Urothelium cell line (cell line): ENCODE data around the gene ZC3H4.
"Not testable (repeated sequence)": the region's sequence is repeated elsewhere in the genome, so short reads cannot be mapped to it uniquely, and the experiment has no call there.

Experiments
- DNase-seq: peaks from one replicate; pipeline ENCODE4 v3.0.0; 2011; ENCODE audit warnings: low spot score, mixed read lengths
- FAIRE-seq: peaks from 2 replicates; lab custom pipeline; 2011; peaks lifted over from hg19 to GRCh38; lab: Jason Lieb, UNC

The ZC3H4 gene

DNA sequence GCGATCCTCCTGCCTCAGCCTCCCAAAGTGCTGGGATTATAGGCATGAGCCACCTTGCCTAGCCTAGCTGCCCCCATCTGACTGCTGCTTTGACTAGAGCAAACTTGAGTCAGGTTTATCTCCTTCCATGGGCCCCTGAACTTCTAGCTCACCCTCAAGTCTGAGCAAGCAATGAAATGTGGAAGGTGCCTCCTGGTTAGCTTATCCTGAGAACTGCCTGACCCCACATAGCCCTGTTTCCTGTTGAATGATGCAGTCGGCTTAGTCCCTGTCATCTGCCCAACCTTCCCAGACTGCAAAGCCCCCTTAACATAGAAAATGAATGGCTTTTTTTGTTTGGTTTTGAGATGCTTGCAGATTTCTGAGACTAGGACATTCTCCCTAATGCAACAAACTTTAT, 56.2 kb downstream of the ZC3H4 start:
- FAIRE-seq (no peak), DNase-seq (no peak)

- no peak for FAIRE-seq
- DNase-seq, result no peak
These were observed 57.2 kb downstream of the ZC3H4 start for GRCh38 chr19:47056411-47056810.

GRCh38 chr19:47050562-47050961, 63.0 kb downstream of the ZC3H4 start:
- FAIRE-seq, DNase-seq: not testable (repeated sequence)

- FAIRE-seq (no peak), DNase-seq (no peak)
These were observed 64.3 kb downstream of the ZC3H4 start for GRCh38 chr19:47049307-47049700.

DNA sequence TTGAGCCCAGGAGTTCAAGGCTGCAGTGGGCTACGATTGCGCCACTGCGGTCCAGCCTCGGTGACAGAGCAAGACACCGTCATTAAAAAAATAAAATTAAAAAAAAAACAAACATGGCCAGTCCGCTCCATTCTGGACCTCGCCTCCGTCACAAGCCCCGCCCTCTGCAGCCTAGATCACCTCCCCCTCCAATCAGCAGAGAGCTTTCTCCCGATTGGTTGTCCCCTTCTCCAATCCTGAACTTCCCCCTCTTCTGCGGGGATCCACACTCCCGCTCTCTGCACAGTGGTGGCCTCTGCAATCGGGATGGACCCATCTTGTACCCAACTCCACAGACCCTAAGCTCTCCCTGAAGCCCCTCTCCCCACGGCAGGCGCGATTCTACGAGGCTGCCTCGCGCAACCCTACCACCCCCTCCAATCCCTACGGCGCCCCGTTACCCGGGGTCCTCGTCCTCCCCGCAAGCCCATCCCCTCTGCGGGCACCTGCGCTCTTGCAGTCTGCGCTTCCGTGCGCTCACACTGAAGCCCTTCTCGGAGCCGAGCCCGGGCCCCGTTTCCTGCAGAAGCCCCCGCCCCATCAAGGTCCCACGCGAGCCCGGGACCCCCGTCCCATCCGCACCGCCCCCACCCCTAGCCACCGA, 65.7 kb downstream of the ZC3H4 start:
- FAIRE-seq (peak; percentile 44), DNase-seq (peak; percentile 96)

- FAIRE-seq (no peak), DNase-seq (no peak)
These were observed 66.3 kb downstream of the ZC3H4 start for GRCh38 chr19:47047272-47047762.

- no peak for DNase-seq
These were observed 67.6 kb downstream of the ZC3H4 start for GRCh38 chr19:47045867-47046470.

GRCh38 chr19:47044946-47045866, 68.4 kb downstream of the ZC3H4 start:
- FAIRE-seq (no peak), DNase-seq (no peak)

More at GRCh38 chr19:47045867-47046470, 67.6 kb downstream of the ZC3H4 start:
- no peak for FAIRE-seq

DNA sequence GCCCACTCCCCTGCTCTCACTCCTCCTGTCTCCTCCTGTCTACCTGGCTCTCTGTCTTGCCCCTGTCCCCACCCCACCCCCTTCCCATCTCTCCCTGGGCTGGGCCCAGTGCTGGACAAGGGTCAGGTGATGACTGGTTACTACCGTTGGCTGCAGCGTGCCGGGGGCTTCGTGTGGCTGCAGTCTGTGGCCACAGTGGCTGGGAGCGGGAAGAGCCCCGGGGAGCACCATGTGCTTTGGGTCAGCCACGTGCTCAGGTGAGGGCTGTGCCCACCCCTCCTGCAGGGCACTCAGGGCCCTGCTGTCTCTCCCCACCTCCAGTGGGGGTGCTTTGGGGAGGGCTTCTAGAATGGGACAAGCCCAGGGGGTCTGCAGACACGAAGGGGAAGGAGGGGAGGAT, 72.7 kb downstream of the ZC3H4 start:
- DNase-seq (no peak), FAIRE-seq (no peak)

- FAIRE-seq, result no peak
- DNase-seq, result no peak
These were observed 74.2 kb downstream of the ZC3H4 start for GRCh38 chr19:47039239-47039874.

DNA sequence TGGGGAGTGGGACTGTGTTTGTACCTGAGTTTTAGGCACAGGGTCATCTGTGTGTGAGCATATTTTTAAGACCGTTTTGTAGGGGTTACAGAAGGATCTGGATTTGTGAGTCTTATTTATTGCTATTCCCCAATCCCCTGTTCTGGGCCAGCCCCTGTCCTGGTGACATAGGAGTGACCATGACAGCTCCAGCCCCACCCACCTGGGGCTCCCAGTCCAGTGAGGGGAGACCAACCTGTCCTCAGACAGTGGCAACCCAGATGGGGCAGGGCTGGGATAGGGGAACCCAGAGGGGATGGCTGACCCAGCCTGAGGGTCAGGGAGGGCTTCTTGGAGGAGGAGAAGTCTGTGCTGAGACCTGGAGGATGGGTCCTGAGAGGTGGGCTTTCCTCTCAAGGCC, 75.8 kb downstream of the ZC3H4 start:
- DNase-seq (no peak), FAIRE-seq (no peak)

DNA sequence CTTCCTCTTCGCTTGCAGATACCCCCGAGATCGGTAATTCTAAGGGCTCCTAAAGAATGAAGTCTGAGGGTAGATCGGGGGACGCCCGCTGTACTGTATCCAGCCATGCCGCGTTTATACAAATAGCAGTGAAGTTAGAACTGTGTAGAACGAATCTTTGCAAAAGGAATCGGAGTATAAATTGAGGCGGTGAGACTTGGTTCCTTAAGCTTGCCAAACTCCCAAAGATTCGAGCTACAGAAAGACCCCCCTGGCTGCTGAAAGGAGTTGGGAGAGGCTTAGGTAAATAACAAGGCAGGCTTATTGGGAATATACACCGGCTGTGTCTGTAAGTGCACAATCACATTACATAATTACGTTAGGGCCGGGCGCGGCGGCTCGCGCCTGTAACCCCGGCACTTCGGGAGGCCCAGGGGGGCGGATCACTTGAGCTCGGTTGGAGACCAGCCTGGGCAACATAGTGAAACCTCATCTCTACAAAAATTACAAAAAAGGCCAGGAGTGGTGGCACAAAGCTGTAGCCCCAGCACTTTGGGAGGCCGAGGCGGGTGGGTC, 77.4 kb downstream of the ZC3H4 start:
- FAIRE-seq, result no peak
- DNase-seq, result no peak

DNA sequence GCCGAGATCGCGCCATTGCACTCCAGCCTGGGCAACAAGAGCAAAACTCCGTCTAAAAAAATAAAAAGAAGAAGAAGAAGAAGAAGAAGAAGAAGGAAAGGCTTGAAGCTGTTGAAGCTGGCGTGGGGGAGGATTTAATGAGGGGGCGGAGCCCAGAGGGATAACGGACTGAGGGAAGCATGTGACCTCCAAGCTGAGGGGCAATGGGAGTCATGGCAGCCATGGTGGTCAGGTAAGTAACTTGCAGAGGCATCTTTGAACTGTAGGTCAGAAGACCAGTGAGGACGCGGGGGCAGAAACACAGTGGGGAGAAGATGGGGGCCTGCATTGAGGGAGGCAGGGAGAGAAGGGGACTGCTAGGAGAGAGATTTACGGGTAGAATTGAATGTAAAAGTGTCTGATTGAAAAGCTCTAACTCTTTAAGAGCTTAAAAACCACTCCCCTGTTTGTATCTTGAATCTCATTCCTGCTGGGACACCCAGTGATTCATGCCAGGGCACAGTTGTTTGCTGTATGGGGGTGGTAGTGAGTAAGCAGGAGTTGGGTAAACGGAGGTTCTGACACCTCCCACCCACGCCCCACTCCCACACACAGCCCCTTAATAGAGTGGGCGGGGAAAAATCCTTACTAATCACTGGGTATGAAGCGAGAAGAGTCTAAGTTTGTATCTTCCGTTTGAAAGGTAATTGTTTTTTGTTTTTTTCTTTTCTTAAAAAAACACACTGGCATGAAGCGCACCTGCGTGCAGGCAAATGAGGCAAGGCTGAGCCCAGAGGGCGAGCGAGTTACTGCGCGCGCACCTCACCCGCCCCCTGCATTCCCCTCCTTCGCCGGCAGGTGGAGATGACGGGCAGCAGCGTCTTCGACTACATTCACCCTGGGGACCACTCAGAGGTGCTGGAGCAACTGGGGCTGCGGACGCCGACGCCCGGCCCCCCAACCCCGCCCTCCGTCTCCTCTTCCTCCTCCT, 78.2 kb downstream of the ZC3H4 start:
- no peak for FAIRE-seq
- DNase-seq, result peak; percentile 96

DNA sequence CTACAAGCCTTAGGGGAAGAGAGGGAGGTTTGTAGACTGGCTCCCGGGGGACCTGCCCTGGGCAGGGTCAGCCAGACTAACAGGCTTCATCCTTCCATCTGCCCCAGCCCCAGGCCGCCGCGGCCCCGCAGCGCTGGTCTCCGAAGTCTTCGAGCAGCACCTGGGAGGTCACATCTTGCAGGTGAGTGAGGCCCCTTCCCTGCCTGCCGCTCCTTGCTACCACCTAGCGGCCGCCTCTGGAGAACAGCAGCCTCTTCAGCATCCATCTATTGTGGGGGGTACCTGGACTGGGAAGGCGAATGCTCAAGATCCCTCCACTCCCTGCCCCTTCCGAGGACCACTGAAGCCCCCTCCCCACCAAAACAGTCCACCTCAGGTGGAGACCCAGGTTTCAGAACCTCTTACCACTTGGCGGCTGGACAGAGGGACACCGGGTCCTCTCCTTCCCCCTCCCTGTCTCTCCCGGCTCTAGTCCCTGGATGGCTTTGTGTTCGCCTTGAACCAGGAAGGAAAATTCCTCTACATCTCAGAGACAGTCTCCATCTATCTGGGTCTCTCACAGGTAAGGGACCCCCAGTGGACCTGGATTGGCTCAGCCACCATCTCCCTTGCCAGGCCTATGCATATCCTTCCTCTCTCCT, 81.3 kb downstream of the ZC3H4 start:
- FAIRE-seq (no peak), DNase-seq (peak; percentile 63)

GRCh38 chr19:47028195-47028601, 85.4 kb downstream of the ZC3H4 start:
- no peak for FAIRE-seq
- DNase-seq, result no peak

DNA sequence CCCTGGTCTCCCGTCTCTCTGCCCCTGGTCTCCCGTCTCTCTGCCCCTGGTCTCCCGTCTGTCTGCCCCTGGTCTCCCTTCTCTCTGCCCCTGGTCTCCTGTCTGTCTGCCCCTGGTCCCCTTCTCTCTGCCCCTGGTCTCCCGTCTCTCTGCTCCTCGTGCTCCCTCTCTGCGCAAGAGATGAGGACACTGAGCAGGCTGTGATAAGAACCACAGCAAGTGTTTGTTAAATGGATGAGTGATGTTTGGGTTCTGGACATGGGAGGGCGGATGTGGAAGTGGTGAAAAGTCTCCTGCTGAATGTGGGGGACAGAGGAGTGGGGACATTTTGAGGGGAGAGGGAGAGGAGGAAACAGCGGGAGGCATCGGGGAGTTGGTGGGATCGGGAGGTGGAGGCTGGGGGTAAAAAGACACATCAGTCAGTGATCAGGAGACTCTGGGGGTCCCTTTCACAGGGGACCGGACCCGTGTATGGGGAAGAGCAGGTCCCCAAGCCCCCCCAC, 85.9 kb downstream of the ZC3H4 start:
- FAIRE-seq (no peak), DNase-seq (no peak)

DNA sequence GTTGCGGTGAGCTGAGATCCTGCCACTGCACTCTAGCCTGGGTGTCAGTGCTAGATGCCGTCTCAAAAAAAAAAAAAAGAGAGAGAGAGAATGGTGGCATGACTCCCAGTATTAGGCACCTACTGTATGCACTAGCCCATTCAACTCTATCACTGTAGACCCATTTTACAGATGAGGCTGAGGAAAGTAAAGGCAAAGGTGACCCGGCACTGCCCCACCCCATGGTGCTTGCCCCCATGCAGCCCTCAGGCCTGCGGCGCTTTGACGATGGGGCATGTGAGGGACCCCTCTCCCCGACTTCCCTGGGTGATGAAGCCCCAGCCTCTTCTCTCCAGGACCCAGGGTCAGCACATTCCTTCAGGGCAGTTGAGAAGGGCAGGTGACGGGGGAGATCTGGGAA, 86.7 kb downstream of the ZC3H4 start:
- FAIRE-seq (no peak), DNase-seq (no peak)

GRCh38 chr19:47026156-47026555, 87.4 kb downstream of the ZC3H4 start:
- DNase-seq (no peak), FAIRE-seq (no peak)

DNA sequence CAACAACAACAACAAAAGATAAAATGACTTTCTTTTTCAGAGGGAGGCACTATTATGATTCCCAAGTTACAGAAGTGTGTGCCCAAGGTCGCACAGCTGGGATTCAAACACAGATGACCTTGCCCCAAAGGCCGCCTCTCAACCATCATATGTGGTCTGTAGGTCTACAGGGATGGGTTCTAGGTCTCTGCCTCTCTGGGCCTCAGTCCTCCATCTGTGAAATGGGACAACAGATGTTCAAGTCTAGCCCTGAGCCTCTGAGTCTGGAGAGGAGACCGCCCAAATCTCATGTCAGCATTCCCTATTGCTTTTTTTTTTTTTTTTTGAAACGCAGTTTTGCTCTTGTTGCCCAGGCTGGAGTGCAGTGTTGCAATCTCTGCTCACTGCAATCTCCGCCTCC, 89.1 kb downstream of the ZC3H4 start:
- FAIRE-seq (no peak), DNase-seq (no peak)
